HEK293 (cell line): ENCODE data around the gene OR52I1.

ENCODE experiments used
- YY1 ChIP-seq: fragments of 450-650 bp; formaldehyde crosslinking; IDR thresholded peaks from 2 replicates; pipeline ENCODE4 v1.5.1; 2018; ENCODE audit warnings: missing biosample characterization, missing genetic modification characterization
- ZBTB48 ChIP-seq: fragments of 450-650 bp; formaldehyde crosslinking; IDR thresholded peaks from 2 replicates; pipeline ENCODE4 v1.5.1; 2016; ENCODE audit warnings: missing biosample characterization, missing genetic modification characterization
- ZNF558 ChIP-seq: fragments of 450-650 bp; formaldehyde crosslinking; IDR thresholded peaks from 2 replicates; pipeline ENCODE4 v1.5.1; 2016; ENCODE audit warnings: missing biosample characterization, missing genetic modification characterization
- ZNF654 ChIP-seq: fragments of 450-650 bp; formaldehyde crosslinking; IDR thresholded peaks from 2 replicates; pipeline ENCODE4 v1.5.1; 2016; ENCODE audit warnings: low read depth, missing biosample characterization, missing genetic modification characterization
- ZNF768 ChIP-seq: fragments of 450-650 bp; formaldehyde crosslinking; IDR thresholded peaks from 2 replicates; pipeline ENCODE4 v1.5.1; 2018; ENCODE audit warnings: missing biosample characterization, mild to moderate bottlenecking, missing genetic modification characterization
- ZNF776 ChIP-seq: fragments of 450-650 bp; formaldehyde crosslinking; IDR thresholded peaks from 2 replicates; pipeline ENCODE4 v1.5.0; 2017; ENCODE audit warnings: missing biosample characterization, missing genetic modification characterization, borderline replicate concordance
- TF ChIP-seq, protein P1 (sequence below): fragments of 450-650 bp; formaldehyde crosslinking; IDR thresholded peaks from 2 replicates; pipeline ENCODE4 v1.5.1; 2016; ENCODE audit warnings: missing biosample characterization, missing genetic modification characterization
- TF ChIP-seq, protein P2 (sequence below): fragments of 450-650 bp; formaldehyde crosslinking; IDR thresholded peaks from 2 replicates; pipeline ENCODE4 v1.5.1; 2016; ENCODE audit warnings: missing biosample characterization, missing genetic modification characterization
- TF ChIP-seq, protein P3 (sequence below): fragments of 450-650 bp; formaldehyde crosslinking; IDR thresholded peaks from 2 replicates; pipeline ENCODE4 v1.5.1; 2016; ENCODE audit warnings: missing biosample characterization, missing genetic modification characterization, borderline replicate concordance
- TF ChIP-seq, protein P4 (sequence below): fragments of 450-650 bp; formaldehyde crosslinking; IDR thresholded peaks from 2 replicates; pipeline ENCODE4 v1.5.1; 2016; ENCODE audit warnings: missing biosample characterization, missing genetic modification characterization
- TF ChIP-seq, protein P5 (sequence below): fragments of 450-650 bp; formaldehyde crosslinking; IDR thresholded peaks from 2 replicates; pipeline ENCODE4 v1.5.1; 2016; ENCODE audit warnings: missing biosample characterization, missing genetic modification characterization, low read depth
- TF ChIP-seq, protein P6 (sequence below): fragments of 450-650 bp; formaldehyde crosslinking; IDR thresholded peaks from 2 replicates; pipeline ENCODE4 v1.5.1; 2017; ENCODE audit warnings: missing biosample characterization, missing genetic modification characterization
- TF ChIP-seq, protein P7 (sequence below): fragments of 450-650 bp; formaldehyde crosslinking; IDR thresholded peaks from 2 replicates; pipeline ENCODE4 v1.5.1; 2017; ENCODE audit warnings: missing biosample characterization, mild to moderate bottlenecking, missing genetic modification characterization, moderate library complexity

DNA sequence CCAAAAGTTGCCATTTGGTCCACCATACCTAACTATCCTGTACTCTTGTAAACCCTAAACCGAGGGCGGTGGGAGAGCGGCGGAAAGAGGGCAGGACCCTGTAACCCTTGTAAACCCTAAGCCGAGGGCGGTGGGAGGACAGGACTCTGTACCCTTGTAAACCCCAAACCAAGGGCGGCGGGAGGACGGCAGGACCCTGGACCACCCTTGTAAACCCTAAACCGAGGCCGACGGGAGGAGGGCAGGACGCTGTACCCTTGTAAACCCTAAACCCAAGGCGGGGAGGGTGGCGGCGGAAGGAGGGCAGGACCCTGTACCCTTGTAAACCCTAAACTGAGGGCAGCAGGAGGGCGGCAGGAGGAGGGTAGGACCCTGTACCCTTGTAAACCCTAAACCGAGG lies 24.8 kb upstream of the OR52I1 start:
- TF ChIP-seq ZBTB48 (tag by site-specific recombination) (no peak), ZNF558 (no peak), ZNF768 (tag by site-specific recombination) (no peak), ZNF654 (tag by site-specific recombination) (no peak), YY1 (tag by site-specific recombination) (no peak), ZNF776 (no peak)
- TF ChIP-seq, protein P1, sequence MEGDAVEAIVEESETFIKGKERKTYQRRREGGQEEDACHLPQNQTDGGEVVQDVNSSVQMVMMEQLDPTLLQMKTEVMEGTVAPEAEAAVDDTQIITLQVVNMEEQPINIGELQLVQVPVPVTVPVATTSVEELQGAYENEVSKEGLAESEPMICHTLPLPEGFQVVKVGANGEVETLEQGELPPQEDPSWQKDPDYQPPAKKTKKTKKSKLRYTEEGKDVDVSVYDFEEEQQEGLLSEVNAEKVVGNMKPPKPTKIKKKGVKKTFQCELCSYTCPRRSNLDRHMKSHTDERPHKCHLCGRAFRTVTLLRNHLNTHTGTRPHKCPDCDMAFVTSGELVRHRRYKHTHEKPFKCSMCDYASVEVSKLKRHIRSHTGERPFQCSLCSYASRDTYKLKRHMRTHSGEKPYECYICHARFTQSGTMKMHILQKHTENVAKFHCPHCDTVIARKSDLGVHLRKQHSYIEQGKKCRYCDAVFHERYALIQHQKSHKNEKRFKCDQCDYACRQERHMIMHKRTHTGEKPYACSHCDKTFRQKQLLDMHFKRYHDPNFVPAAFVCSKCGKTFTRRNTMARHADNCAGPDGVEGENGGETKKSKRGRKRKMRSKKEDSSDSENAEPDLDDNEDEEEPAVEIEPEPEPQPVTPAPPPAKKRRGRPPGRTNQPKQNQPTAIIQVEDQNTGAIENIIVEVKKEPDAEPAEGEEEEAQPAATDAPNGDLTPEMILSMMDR (tag by site-specific recombination) = no peak
- TF ChIP-seq, protein P2, sequence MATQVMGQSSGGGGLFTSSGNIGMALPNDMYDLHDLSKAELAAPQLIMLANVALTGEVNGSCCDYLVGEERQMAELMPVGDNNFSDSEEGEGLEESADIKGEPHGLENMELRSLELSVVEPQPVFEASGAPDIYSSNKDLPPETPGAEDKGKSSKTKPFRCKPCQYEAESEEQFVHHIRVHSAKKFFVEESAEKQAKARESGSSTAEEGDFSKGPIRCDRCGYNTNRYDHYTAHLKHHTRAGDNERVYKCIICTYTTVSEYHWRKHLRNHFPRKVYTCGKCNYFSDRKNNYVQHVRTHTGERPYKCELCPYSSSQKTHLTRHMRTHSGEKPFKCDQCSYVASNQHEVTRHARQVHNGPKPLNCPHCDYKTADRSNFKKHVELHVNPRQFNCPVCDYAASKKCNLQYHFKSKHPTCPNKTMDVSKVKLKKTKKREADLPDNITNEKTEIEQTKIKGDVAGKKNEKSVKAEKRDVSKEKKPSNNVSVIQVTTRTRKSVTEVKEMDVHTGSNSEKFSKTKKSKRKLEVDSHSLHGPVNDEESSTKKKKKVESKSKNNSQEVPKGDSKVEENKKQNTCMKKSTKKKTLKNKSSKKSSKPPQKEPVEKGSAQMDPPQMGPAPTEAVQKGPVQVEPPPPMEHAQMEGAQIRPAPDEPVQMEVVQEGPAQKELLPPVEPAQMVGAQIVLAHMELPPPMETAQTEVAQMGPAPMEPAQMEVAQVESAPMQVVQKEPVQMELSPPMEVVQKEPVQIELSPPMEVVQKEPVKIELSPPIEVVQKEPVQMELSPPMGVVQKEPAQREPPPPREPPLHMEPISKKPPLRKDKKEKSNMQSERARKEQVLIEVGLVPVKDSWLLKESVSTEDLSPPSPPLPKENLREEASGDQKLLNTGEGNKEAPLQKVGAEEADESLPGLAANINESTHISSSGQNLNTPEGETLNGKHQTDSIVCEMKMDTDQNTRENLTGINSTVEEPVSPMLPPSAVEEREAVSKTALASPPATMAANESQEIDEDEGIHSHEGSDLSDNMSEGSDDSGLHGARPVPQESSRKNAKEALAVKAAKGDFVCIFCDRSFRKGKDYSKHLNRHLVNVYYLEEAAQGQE (tag by site-specific recombination) = no peak
- TF ChIP-seq, protein P3, sequence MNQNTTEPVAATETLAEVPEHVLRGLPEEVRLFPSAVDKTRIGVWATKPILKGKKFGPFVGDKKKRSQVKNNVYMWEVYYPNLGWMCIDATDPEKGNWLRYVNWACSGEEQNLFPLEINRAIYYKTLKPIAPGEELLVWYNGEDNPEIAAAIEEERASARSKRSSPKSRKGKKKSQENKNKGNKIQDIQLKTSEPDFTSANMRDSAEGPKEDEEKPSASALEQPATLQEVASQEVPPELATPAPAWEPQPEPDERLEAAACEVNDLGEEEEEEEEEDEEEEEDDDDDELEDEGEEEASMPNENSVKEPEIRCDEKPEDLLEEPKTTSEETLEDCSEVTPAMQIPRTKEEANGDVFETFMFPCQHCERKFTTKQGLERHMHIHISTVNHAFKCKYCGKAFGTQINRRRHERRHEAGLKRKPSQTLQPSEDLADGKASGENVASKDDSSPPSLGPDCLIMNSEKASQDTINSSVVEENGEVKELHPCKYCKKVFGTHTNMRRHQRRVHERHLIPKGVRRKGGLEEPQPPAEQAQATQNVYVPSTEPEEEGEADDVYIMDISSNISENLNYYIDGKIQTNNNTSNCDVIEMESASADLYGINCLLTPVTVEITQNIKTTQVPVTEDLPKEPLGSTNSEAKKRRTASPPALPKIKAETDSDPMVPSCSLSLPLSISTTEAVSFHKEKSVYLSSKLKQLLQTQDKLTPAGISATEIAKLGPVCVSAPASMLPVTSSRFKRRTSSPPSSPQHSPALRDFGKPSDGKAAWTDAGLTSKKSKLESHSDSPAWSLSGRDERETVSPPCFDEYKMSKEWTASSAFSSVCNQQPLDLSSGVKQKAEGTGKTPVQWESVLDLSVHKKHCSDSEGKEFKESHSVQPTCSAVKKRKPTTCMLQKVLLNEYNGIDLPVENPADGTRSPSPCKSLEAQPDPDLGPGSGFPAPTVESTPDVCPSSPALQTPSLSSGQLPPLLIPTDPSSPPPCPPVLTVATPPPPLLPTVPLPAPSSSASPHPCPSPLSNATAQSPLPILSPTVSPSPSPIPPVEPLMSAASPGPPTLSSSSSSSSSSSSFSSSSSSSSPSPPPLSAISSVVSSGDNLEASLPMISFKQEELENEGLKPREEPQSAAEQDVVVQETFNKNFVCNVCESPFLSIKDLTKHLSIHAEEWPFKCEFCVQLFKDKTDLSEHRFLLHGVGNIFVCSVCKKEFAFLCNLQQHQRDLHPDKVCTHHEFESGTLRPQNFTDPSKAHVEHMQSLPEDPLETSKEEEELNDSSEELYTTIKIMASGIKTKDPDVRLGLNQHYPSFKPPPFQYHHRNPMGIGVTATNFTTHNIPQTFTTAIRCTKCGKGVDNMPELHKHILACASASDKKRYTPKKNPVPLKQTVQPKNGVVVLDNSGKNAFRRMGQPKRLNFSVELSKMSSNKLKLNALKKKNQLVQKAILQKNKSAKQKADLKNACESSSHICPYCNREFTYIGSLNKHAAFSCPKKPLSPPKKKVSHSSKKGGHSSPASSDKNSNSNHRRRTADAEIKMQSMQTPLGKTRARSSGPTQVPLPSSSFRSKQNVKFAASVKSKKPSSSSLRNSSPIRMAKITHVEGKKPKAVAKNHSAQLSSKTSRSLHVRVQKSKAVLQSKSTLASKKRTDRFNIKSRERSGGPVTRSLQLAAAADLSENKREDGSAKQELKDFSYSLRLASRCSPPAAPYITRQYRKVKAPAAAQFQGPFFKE (tag by site-specific recombination) = no peak
- TF ChIP-seq, protein P4, sequence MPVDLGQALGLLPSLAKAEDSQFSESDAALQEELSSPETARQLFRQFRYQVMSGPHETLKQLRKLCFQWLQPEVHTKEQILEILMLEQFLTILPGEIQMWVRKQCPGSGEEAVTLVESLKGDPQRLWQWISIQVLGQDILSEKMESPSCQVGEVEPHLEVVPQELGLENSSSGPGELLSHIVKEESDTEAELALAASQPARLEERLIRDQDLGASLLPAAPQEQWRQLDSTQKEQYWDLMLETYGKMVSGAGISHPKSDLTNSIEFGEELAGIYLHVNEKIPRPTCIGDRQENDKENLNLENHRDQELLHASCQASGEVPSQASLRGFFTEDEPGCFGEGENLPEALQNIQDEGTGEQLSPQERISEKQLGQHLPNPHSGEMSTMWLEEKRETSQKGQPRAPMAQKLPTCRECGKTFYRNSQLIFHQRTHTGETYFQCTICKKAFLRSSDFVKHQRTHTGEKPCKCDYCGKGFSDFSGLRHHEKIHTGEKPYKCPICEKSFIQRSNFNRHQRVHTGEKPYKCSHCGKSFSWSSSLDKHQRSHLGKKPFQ = no peak
- TF ChIP-seq, protein P5, sequence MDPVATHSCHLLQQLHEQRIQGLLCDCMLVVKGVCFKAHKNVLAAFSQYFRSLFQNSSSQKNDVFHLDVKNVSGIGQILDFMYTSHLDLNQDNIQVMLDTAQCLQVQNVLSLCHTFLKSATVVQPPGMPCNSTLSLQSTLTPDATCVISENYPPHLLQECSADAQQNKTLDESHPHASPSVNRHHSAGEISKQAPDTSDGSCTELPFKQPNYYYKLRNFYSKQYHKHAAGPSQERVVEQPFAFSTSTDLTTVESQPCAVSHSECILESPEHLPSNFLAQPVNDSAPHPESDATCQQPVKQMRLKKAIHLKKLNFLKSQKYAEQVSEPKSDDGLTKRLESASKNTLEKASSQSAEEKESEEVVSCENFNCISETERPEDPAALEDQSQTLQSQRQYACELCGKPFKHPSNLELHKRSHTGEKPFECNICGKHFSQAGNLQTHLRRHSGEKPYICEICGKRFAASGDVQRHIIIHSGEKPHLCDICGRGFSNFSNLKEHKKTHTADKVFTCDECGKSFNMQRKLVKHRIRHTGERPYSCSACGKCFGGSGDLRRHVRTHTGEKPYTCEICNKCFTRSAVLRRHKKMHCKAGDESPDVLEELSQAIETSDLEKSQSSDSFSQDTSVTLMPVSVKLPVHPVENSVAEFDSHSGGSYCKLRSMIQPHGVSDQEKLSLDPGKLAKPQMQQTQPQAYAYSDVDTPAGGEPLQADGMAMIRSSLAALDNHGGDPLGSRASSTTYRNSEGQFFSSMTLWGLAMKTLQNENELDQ (tag by site-specific recombination) = no peak
- TF ChIP-seq, protein P6, sequence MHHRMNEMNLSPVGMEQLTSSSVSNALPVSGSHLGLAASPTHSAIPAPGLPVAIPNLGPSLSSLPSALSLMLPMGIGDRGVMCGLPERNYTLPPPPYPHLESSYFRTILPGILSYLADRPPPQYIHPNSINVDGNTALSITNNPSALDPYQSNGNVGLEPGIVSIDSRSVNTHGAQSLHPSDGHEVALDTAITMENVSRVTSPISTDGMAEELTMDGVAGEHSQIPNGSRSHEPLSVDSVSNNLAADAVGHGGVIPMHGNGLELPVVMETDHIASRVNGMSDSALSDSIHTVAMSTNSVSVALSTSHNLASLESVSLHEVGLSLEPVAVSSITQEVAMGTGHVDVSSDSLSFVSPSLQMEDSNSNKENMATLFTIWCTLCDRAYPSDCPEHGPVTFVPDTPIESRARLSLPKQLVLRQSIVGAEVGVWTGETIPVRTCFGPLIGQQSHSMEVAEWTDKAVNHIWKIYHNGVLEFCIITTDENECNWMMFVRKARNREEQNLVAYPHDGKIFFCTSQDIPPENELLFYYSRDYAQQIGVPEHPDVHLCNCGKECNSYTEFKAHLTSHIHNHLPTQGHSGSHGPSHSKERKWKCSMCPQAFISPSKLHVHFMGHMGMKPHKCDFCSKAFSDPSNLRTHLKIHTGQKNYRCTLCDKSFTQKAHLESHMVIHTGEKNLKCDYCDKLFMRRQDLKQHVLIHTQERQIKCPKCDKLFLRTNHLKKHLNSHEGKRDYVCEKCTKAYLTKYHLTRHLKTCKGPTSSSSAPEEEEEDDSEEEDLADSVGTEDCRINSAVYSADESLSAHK (tag by site-specific recombination) = no peak
- TF ChIP-seq, protein P7, sequence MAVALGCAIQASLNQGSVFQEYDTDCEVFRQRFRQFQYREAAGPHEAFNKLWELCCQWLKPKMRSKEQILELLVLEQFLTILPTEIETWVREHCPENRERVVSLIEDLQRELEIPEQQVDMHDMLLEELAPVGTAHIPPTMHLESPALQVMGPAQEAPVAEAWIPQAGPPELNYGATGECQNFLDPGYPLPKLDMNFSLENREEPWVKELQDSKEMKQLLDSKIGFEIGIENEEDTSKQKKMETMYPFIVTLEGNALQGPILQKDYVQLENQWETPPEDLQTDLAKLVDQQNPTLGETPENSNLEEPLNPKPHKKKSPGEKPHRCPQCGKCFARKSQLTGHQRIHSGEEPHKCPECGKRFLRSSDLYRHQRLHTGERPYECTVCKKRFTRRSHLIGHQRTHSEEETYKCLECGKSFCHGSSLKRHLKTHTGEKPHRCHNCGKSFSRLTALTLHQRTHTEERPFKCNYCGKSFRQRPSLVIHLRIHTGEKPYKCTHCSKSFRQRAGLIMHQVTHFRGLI (tag by site-specific recombination) = no peak
